ENCODE measurements around the gene PYDC1. TPM values are rescaled to one million over a fixed set of nuclear protein-coding genes. Genes with fewer than 3 reads are reported as not detected.

Gene PYDC1
- total and polyA plus RNA-seq, 2 donors (not counting 3 experiments of a cell fraction or from before 2014, with no cell fraction given) = not detected

Small RNAs within 50 kb of the gene (small RNA-seq; reads per million reads assigned to genes)
- gene NDUFA3P6 (ENCODE audit: insufficient read depth, insufficient read length, low read depth, low replicate concordance) = not detected

Other genes starting within 250 kb of the PYDC1 start
- gene HSD3B7, start 231.9 kb downstream of the PYDC1 start, total RNA-seq = 2.9 and 3.5 TPM in 2 replicates
- 4.8 and 6.3 TPM in 2 replicates for gene HSD3B7, start 231.9 kb downstream of the PYDC1 start, polyA plus RNA-seq
- 0.07 and 0.11 TPM in 2 replicates for gene STX1B, start 206.5 kb downstream of the PYDC1 start, total RNA-seq
- gene STX1B, start 206.5 kb downstream of the PYDC1 start, polyA plus RNA-seq = 0.14 and 0.21 TPM in 2 replicates
- gene STX4, start 183.6 kb downstream of the PYDC1 start, total RNA-seq = 60.7 and 65.2 TPM in 2 replicates
- 49.4 and 49.5 TPM in 2 replicates for gene STX4, start 183.6 kb downstream of the PYDC1 start, polyA plus RNA-seq
- gene ZNF668, start 142.9 kb downstream of the PYDC1 start, total RNA-seq = 11.6 and 13.3 TPM in 2 replicates
- 11.8 and 14.4 TPM in 2 replicates for gene ZNF668, start 142.9 kb downstream of the PYDC1 start, polyA plus RNA-seq
- gene ZNF646, start 142.7 kb downstream of the PYDC1 start, total RNA-seq = 13.1 and 15.9 TPM in 2 replicates
- gene ZNF646, start 142.7 kb downstream of the PYDC1 start, polyA plus RNA-seq = 4.1 and 5.9 TPM in 2 replicates
- gene PRSS53, start 128.2 kb downstream of the PYDC1 start, total RNA-seq = 2.8 and 4.5 TPM in 2 replicates
- gene PRSS53, start 128.2 kb downstream of the PYDC1 start, polyA plus RNA-seq = 3.5 and 4.6 TPM in 2 replicates
- gene VKORC1, start 122.3 kb downstream of the PYDC1 start, total RNA-seq = 91.8 and 93.5 TPM in 2 replicates
- 586 and 728 TPM in 2 replicates for gene VKORC1, start 122.3 kb downstream of the PYDC1 start, polyA plus RNA-seq
- 56.5 and 57.8 TPM in 2 replicates for gene BCKDK, start 108.7 kb downstream of the PYDC1 start, total RNA-seq
- 78.3 and 96.7 TPM in 2 replicates for gene BCKDK, start 108.7 kb downstream of the PYDC1 start, polyA plus RNA-seq
- 42.1 and 42.8 TPM in 2 replicates for gene KAT8, start 99.5 kb downstream of the PYDC1 start, total RNA-seq
- 30.7 and 33.3 TPM in 2 replicates for gene KAT8, start 99.5 kb downstream of the PYDC1 start, polyA plus RNA-seq
- not detected in 2 replicates for gene PRSS8, start 81.4 kb downstream of the PYDC1 start, total RNA-seq
- 0.11 and 0.12 TPM in 2 replicates for gene PRSS8, start 81.4 kb downstream of the PYDC1 start, polyA plus RNA-seq
- not detected in 2 replicates for gene PRSS36, start 67.1 kb downstream of the PYDC1 start, total RNA-seq
- 0.57 and 0.73 TPM in 2 replicates for gene PRSS36, start 67.1 kb downstream of the PYDC1 start, polyA plus RNA-seq
- gene FUS, start 37.0 kb downstream of the PYDC1 start, total RNA-seq = 569 and 574 TPM in 2 replicates
- 191 and 307 TPM in 2 replicates for gene FUS, start 37.0 kb downstream of the PYDC1 start, polyA plus RNA-seq
- gene PYCARD, start 14.4 kb downstream of the PYDC1 start, total RNA-seq = 19.1 and 23.0 TPM in 2 replicates
- gene PYCARD, start 14.4 kb downstream of the PYDC1 start, polyA plus RNA-seq = 40.1 and 58.9 TPM in 2 replicates
- not detected in 2 replicates for gene TRIM72, start 3.0 kb downstream of the PYDC1 start, total RNA-seq
- gene TRIM72, start 3.0 kb downstream of the PYDC1 start, polyA plus RNA-seq = not detected in 2 replicates
- not detected in 2 replicates for gene ITGAM, start 42.8 kb upstream of the PYDC1 start, total RNA-seq
- not detected in 2 replicates for gene ITGAM, start 42.8 kb upstream of the PYDC1 start, polyA plus RNA-seq
- gene ITGAX, start 138.0 kb upstream of the PYDC1 start, total RNA-seq = 0.72 and 1.4 TPM in 2 replicates
- 0.10 and 0.18 TPM in 2 replicates for gene ITGAX, start 138.0 kb upstream of the PYDC1 start, polyA plus RNA-seq
- gene ITGAD, start 176.2 kb upstream of the PYDC1 start, total RNA-seq = not detected in 2 replicates
- gene ITGAD, start 176.2 kb upstream of the PYDC1 start, polyA plus RNA-seq = not detected in 2 replicates
- not detected in 2 replicates for gene COX6A2, start 211.2 kb upstream of the PYDC1 start, total RNA-seq
- not detected in 2 replicates for gene COX6A2, start 211.2 kb upstream of the PYDC1 start, polyA plus RNA-seq
- gene ZNF843, start 225.7 kb upstream of the PYDC1 start, total RNA-seq = 0.16 and 0.24 TPM in 2 replicates
- 0.14 and 0.41 TPM in 2 replicates for gene ZNF843, start 225.7 kb upstream of the PYDC1 start, polyA plus RNA-seq
- 17.3 and 17.9 TPM in 2 replicates for gene ARMC5, start 242.4 kb upstream of the PYDC1 start, total RNA-seq
- gene ARMC5, start 242.4 kb upstream of the PYDC1 start, polyA plus RNA-seq = 17.3 and 18.8 TPM in 2 replicates